Lower lobe of right lung (tissue), 2 donors: Measurements from ENCODE around the gene CDKN2C. TPM values are rescaled to one million over a fixed set of nuclear protein-coding genes. Genes with fewer than 3 reads are reported as not detected.
"Not testable (repeated sequence)": the region's sequence is repeated elsewhere in the genome, so short reads cannot be mapped to it uniquely, and the experiment has no call there.

ENCODE experiments used
- ATAC-seq, 2 donors: fragments of 200-7000 bp; cut with Tn5 transposase; one replicate each; pipeline ENCODE4 v1.9.1; 2020 to 2022; ENCODE audit warnings: mild to moderate bottlenecking in 2 of 2, moderate library complexity in 2 of 2
- DNase-seq: peaks from one replicate; pipeline ENCODE4 v3.0.0-alpha.2; 2020
- H3K27ac ChIP-seq: fragments of 200-600 bp; one replicate; pipeline ENCODE4 v1.8.0; 2022
- H3K27me3 ChIP-seq: fragments of 200-600 bp; one replicate; pipeline ENCODE4 v1.8.0; 2022; ENCODE audit warnings: low read depth
- H3K36me3 ChIP-seq: fragments of 200-600 bp; one replicate; pipeline ENCODE4 v1.8.0; 2022; ENCODE audit warnings: mild to moderate bottlenecking
- H3K4me1 ChIP-seq: fragments of 200-600 bp; one replicate; pipeline ENCODE4 v1.8.0; 2022
- H3K4me3 ChIP-seq: fragments of 200-600 bp; one replicate; pipeline ENCODE4 v1.8.0; 2022; ENCODE audit warnings: mild to moderate bottlenecking
- H3K9me3 ChIP-seq: fragments of 200-600 bp; one replicate; pipeline ENCODE4 v1.8.0; 2022
- intact Hi-C: fragments of 100-400 bp; cut with DNase I; formaldehyde crosslinking; loops from one replicate; pipeline ENCODE4 v1.11.0; 2022
- total RNA-seq: library from RNA; stranded (reverse); fragmentation: NEBNext Ultra II Directional; extraction: Animal tissue kit (Norgen Biotek cat#: 25700); gene quantifications from one replicate; pipeline ENCODE4 v1.2.1, GENCODE V29; 2021
- TF ChIP-seq, protein P1 (sequence below): fragments of 200-600 bp; IDR thresholded peaks from one replicate; pipeline ENCODE4 v1.8.0; 2022; ENCODE audit warnings: antibody characterized with exemption, mild to moderate bottlenecking
- donor health status: DM: no; HTN: yes; CAD: no; lungs with severe emphysema.

The CDKN2C gene
- total RNA-seq, 1 donor from 2014 or later, result 9.2 TPM

DNA sequence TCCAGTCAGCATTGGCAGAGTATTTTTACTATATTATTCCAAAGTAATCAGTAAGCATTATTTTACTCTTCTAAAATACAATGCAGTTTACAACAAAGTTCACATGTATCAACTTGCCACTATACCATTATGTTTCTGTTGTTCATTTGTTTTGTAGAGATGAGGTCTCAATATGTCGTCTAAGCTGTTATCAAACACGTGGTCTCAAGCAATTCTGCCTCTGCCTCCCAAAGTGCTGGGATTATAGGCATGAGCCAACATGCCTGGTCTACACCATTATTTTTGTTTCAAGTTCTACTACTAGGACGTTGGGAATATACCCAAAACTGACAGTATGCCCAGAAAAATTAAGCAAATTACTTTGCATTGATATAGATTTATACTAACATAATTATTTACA lies 29.8 kb upstream of the CDKN2C start:
- TF ChIP-seq, protein P1, sequence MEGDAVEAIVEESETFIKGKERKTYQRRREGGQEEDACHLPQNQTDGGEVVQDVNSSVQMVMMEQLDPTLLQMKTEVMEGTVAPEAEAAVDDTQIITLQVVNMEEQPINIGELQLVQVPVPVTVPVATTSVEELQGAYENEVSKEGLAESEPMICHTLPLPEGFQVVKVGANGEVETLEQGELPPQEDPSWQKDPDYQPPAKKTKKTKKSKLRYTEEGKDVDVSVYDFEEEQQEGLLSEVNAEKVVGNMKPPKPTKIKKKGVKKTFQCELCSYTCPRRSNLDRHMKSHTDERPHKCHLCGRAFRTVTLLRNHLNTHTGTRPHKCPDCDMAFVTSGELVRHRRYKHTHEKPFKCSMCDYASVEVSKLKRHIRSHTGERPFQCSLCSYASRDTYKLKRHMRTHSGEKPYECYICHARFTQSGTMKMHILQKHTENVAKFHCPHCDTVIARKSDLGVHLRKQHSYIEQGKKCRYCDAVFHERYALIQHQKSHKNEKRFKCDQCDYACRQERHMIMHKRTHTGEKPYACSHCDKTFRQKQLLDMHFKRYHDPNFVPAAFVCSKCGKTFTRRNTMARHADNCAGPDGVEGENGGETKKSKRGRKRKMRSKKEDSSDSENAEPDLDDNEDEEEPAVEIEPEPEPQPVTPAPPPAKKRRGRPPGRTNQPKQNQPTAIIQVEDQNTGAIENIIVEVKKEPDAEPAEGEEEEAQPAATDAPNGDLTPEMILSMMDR, result no peak
- Histone ChIP-seq H3K27me3 (no peaks in the 10 kb centered on the region), H3K27ac (no peak overlapping the region), H3K4me3 (no peak overlapping the region), H3K36me3 (no peaks in the 10 kb centered on the region), H3K4me1 (no peaks in the 10 kb centered on the region), H3K9me3 (no peaks in the 10 kb centered on the region)
- ATAC-seq (no peak), DNase-seq (no peak)
- intact Hi-C loops, result no loop called here

DNA sequence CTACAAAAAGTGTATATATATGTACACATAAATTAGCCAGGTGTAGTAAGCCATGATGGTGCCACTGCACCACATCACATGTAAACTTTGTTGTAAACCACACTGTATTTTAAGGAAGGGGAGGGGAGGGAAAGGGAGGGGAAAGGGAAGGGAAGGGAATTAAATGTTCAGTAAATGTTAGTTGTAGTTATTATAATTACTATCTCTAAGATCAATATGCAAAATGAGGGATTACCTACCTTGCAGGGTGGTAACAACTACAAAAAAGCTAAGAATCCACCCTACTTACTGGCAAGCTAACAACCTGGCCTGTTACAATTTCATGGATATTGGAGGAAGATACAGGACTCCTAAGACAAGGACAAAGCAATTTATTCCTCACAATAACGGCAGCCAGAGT lies 27.7 kb upstream of the CDKN2C start:
- intact Hi-C loops, result no loop called here
- Histone ChIP-seq H3K4me1 (no peaks in the 10 kb centered on the region), H3K9me3 (no peaks in the 10 kb centered on the region), H3K27me3 (no peaks in the 10 kb centered on the region), H3K27ac (no peak overlapping the region), H3K4me3 (no peak overlapping the region), H3K36me3 (no peaks in the 10 kb centered on the region)
- ATAC-seq (no peak), DNase-seq (no peak)
- TF ChIP-seq, protein P1, result no peak

GRCh38 chr1:50949286-50949982 lies 20.6 kb upstream of the CDKN2C start:
- peaks cover 5% of the 10 kb centered on the region for H3K4me1 ChIP-seq
- TF ChIP-seq, protein P1, result no peak
- no peak for ATAC-seq
- no peak overlapping the region for H3K4me3 ChIP-seq
- no peaks in the 10 kb centered on the region for H3K9me3 ChIP-seq
- H3K36me3 ChIP-seq, result no peaks in the 10 kb centered on the region
- no peak overlapping the region for H3K27ac ChIP-seq
- no peaks in the 10 kb centered on the region for H3K27me3 ChIP-seq
- no peak for DNase-seq
- intact Hi-C loops, result no loop called here

- DNase-seq (no peak), ATAC-seq (no peak)
- peaks cover 5% of the 10 kb centered on the region for H3K4me1 ChIP-seq
- H3K36me3 ChIP-seq, result no peaks in the 10 kb centered on the region
- H3K27ac ChIP-seq, result no peak overlapping the region
- TF ChIP-seq, protein P1, result no peak
- H3K9me3 ChIP-seq, result no peaks in the 10 kb centered on the region
- intact Hi-C loops, result no loop called here
- no peaks in the 10 kb centered on the region for H3K27me3 ChIP-seq
- H3K4me3 ChIP-seq, result no peak overlapping the region
Measured at GRCh38 chr1:50950396-50950795, 19.6 kb upstream of the CDKN2C start.

- H3K27ac ChIP-seq, H3K4me1 ChIP-seq, H3K36me3 ChIP-seq, H3K27me3 ChIP-seq, ATAC-seq, intact Hi-C loops, H3K9me3 ChIP-seq, DNase-seq, H3K4me3 ChIP-seq: not testable (repeated sequence)
Measured at GRCh38 chr1:50952566-50952965, 17.5 kb upstream of the CDKN2C start.

DNA sequence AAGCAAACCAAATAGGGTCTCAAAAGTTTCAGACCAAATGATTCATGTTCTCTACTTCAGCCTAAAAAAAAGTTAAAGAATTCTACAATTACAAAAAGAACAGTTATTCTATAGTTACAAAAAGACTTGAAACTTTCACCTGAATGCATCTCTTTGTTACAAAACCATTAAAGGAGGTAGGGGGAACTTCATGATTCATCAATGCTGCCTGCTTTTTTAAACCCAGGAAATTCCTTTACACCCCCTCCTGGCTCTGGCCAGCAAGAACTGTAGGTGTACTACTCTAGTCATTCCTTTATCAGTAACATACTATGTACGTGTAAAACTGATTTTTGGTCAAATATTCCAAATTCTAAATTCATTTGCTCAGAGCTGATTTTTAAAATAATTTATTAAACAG lies 14.9 kb upstream of the CDKN2C start:
- Histone ChIP-seq H3K9me3 (no peaks in the 10 kb centered on the region), H3K27ac (no peak overlapping the region), H3K36me3 (no peaks in the 10 kb centered on the region), H3K4me1 (peaks cover 10% of the 10 kb centered on the region), H3K4me3 (no peak overlapping the region), H3K27me3 (no peaks in the 10 kb centered on the region)
- DNase-seq (no peak), ATAC-seq (no peak)
- TF ChIP-seq, protein P1, result no peak
- intact Hi-C loops, result no loop called here
